ENCODE measurements around the gene NRARP.

NRARP gene

DNA sequence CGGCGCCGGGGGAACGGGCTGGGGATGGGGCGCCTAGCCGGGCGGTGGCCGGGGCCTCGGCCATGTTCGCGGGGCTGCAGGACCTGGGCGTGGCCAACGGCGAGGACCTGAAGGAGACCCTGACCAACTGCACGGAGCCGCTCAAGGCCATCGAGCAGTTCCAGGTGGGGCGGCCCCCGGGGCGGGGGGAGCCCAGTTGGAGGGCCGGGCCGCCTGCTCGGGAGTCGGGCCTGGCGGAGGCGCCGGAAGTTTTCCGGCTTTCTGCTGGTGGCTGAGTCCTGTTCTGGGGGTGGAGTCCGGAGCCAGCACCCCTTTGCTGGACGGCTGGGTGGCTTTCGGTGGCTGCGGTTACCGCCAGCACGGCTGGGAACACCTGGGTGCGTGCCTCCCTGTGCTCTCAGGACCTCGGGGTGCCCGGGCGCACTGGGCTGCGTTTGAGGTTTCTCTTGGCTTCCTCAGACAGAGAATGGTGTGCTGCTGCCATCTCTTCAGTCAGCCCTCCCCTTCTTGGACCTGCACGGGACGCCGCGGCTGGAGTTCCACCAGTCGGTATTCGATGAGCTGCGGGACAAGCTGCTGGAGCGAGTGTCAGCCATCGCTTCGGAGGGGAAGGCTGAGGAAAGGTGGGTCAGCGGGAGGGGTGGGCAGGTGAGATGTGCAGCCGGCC, 46.5 kb downstream of the NRARP start:
- no peak for DNase-seq

DNA sequence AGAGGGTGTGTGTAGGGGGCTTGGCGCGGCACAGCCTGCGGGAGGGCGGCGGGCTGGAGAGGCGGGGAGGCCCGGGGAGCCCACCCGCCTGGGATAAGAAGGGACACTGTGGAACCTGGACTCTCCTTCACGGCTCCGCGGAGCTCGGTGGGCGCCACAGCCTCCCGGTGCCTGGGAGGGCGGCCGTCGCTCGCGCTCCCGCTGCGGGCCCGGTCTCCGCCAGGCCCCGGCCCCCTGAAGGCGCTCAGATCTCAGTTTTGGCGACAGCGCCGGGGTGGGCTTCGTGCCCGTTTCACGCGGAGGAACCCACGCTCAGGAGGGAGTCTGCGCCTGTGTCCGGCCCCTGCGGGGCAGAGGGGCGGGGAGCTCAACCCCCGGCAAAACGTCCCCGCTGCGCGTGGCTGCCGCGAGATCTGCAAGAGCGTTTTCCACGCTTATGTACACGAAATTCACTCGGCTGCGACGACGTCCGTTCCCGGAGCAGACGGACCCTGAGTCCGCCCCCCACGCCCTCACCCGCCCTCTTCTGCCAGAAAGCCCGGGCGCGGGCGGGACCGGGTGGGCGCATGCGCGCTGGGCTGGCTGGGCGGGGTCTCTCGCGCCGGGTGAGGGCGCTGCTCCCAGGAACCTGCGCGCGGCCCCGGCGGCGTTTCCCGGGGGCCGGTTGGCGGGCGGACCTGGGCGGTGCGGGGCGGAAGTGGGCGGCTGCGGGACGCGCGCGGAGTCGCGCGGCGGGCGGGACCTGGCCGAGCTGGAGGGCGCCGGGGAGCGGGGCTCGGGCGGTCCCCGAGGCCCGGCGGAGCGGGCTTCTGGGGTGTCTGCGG, 47.2 kb downstream of the NRARP start, which contains the start of gene NELFB:
Gene NELFB (plus strand): TSS at position 704 of the 824 bp plus-strand sequence.
- DNase-seq, result peak; percentile 99

DNA sequence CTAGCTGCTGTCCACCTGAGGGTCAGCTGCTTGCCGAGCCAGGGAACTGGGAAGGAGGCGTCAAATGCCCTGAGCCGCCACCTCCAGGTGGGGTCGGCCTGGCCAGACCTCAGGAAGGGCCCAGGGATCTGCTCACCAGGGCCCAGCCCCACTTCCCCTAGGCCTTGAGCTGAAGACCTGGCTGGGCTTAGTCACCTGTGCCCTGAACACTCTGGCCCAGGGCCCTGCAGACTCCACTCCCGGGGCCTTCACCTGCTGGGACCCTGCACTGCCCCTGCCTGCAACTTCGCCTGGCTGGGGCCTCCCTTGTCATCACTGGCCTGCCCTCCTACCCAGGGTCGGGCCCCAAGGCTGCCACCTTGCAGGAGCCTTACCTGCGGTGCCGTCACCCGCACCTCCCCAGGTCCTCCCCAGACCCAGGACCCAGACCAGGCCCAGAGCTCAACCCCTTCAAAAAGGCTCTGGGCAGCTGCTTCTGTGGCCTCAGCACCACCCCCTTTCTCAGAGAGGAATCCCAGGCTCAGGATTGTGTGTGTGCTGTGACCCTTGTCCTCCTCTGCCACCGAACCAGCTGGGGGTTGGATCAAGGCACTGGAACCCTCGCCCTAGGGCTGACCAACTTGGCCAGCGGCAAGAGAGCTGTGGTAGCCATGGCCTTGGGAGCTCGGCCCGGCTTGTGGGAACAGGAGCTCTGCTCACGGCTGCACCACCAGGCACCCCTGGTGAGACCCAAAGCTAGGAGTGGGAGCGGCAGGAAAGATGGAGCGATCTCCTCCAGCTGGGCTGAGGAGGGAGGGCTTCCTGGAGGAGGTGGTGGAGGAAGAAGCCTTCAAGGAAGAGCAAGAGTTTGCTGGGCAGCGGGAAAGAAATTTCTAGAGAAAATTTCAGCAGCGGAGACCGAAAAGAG, 48.1 kb downstream of the NRARP start:
- DNase-seq, result no peak

DNA sequence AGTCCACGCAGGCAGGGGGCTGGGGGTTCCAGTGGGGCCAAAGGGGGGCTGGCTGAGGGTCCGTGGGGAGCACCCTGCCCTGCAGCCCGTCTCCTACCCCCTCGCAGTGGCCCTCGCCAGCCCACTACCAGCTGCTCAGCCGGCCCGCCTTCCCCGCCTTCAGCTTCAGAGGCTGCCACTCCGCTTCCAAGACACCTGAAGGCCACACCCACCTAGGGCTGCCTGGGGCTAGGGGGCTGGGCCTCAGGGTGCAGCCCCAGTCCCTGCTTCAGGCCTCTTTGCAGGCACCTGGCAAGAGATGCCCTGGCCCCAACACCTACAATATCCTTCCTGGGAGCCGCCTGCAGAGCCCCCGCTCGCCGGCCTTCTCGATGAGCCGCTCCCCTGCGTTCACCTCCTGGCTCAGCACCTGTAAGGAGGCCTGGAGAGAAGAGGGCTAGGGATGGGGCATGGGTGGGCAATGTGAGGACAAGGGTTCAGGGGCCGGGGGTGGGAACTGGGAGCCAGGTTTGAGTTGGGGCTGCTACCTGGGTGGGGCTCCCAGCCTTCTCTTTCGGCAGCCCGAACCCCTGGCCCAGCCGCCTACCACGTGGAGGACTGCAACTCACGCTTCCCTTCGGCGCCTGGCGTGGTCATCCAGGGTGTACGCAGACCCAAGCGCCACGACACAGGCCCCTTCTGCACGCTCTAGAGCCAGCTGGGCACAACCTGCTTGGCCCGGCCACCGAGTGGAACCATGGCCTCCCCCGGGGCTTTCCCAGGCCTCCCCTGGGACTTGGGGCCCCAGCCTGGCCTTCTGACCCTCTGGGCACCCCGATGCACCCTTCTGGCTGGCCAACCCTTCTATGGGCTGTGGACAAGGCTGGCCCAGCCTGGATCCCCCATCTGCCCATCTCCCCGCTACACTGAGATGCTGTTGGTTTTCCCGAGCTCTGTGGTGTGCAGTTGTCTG, 49.2 kb downstream of the NRARP start:
- no peak for DNase-seq

DNA sequence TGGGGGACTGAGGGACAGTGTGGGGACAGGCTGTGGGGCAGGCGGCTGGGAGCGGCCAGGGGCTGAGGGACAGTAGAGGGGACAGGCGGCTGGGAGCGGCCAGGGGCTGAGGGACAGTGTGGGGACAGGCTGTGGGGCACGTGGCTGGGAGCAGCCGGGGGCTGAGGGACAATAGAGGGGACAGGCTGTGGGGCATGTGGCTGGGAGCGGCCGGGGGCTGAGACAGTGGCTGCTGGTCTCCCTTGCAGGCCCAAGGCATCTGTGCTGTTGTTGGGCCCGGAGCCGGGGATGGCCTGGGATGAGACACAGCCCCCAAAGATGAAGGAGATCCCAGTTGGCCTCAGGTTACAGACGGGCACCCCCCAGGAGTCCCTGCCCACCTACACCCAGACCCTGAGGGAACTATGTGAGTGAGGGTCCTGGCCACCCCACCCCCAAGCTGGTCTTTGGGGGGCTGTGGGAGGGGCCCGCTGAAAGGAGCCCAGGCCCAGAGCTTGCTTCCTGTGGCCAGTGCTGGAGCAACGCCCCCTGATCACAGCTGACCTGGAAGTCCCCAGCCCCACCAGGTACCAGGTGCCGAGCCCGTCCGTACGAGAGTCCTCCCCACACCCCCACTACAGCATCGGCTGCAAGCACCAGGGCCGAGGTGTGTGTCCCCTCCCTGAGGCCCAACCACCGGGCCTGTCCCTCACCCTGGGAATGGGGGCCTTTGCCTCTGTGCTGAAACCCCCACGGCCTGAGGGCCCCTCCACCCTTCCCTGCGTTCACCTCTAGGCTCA, 50.4 kb downstream of the NRARP start:
- no peak for DNase-seq

DNA sequence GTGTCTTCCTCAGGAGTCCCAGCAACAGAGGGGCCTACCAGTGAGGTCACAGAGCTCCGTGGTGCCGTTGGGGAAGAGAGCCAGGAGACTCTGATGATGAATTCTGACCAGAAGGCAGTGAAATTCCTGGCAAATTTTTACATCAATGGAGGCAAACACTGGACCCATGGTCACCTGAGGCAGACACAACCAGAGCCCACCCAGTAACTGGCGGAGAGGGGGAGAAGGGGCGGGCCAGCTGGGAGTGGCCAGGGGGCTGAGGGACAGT, 50.9 kb downstream of the NRARP start, which contains the start of gene STPG3:
Gene STPG3 (plus strand): TSS at position 93 of the 268 bp plus-strand sequence. CDS start 1 bp downstream, at position 94.
- DNase-seq, result no peak

DNA sequence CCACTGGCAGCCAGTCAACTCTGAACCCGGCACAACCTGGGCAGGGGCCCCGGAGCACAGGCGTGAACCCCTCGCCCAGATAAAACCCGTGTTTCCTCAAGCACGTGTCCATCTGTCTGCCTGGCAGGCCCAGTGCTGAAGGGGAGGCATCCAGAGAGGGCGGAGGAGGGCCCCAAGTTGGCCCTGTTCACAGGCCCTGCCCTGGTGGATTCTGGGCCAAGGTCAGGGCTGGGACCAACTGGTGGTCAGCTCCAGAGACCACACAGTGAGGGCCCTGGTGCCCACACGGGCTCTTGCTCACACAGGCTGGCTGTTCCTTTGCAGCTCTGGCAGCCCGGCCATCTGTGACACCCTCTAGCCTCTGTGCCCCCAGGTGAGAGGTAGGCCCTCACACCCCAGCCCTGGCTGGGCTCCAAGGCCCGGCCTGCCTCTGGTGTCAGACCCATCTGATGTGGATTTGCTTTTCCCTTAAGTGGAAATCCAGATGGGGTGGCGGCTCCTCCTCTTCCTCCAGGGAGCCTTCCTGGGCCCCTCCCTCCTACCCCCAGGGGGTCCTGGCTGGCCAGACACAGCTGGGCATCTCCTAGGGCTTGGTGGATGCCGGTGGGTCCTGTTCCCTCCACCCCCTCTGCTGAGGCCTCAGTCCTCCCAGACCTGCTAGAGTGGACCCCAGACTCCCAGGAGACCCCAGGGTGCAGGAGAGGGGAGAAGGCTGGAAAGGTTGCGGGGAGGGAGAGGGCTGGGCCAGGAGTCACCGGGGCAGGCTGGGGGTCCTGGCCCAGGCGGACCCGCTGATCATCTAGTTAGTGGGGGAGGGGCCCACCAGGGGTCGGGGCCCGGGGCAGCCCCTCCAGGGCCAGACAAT, 51.5 kb downstream of the NRARP start:
- no peak for DNase-seq

Data from activated effector memory CD4-positive, alpha-beta T cell treated with anti-CD3 and anti-CD28 coated beads, Interleukin-2, amount 50 U/mL, for 16 hours (primary cell).